Measurements from ENCODE around the gene NEUROG3. TPM values are rescaled to one million over a fixed set of nuclear protein-coding genes. Genes with fewer than 3 reads are reported as not detected.
"Not testable (repeated sequence)": the region's sequence is repeated elsewhere in the genome, so short reads cannot be mapped to it uniquely, and the experiment has no call there.

NEUROG3 gene
- polyA plus RNA-seq, 1 experiment = not detected

- no peaks in the 10 kb centered on the region for H3K36me3 ChIP-seq (ENCODE audit: control insufficient read depth, insufficient read depth, low read length)
- H3K27me3 ChIP-seq (ENCODE audit: control insufficient read depth, insufficient read depth, low read length) = 0 out of 2 replicates have a peak, but pooled peaks cover 1% of the 10 kb centered on the region
- DNase-seq (ENCODE audit: low read depth) = no peak
- ChIA-PET CTCF (interaction anchor here (1.2 kb wide), 1 partner anchor 23 kb away, joined by 5 read pairs; no protein-coding TSS in a partner anchor), POLR2A (no interaction called here)
- no peak for TF ChIP-seq CTCF (IDR thresholded peaks at IDR 0.05; ENCODE audit: insufficient read depth, low read depth, low read length)
- no peak overlapping the region for H3K4me3 ChIP-seq (ENCODE audit: low read depth, low read length)
Observed at GRCh38 chr10:69538461-69538860, 34.8 kb downstream of the NEUROG3 start.

GRCh38 chr10:69537449-69537848, 35.8 kb downstream of the NEUROG3 start:
- POLR2A ChIA-PET = no interaction called here
- no peak for DNase-seq (ENCODE audit: low read depth)
- Histone ChIP-seq H3K27me3 (ENCODE audit: control insufficient read depth, insufficient read depth, low read length) (0 out of 2 replicates have a peak, but pooled peaks cover 1% of the 10 kb centered on the region), H3K4me3 (ENCODE audit: low read depth, low read length) (no peak overlapping the region), H3K36me3 (ENCODE audit: control insufficient read depth, insufficient read depth, low read length) (no peaks in the 10 kb centered on the region)
- TF ChIP-seq CTCF (IDR thresholded peaks at IDR 0.05; ENCODE audit: insufficient read depth, low read depth, low read length) = no peak
- CTCF ChIA-PET = no interaction called here

GRCh38 chr10:69536521-69536920, 36.7 kb downstream of the NEUROG3 start:
- CTCF ChIA-PET; H3K4me3 ChIP-seq (ENCODE audit: low read depth, low read length); DNase-seq (ENCODE audit: low read depth); H3K36me3 ChIP-seq (ENCODE audit: control insufficient read depth, insufficient read depth, low read length); POLR2A ChIA-PET; H3K27me3 ChIP-seq (ENCODE audit: control insufficient read depth, insufficient read depth, low read length): not testable (repeated sequence)

- no peak for DNase-seq (ENCODE audit: low read depth)
- H3K27me3 ChIP-seq (ENCODE audit: control insufficient read depth, insufficient read depth, low read length) = 0 out of 2 replicates have a peak, but pooled peaks cover 1% of the 10 kb centered on the region
- no peak for TF ChIP-seq CTCF (IDR thresholded peaks at IDR 0.05; ENCODE audit: insufficient read depth, low read depth, low read length)
- CTCF ChIA-PET = interaction anchor here (1.3 kb wide), 1 partner anchor 18 kb away, joined by 4 read pairs; no protein-coding TSS in a partner anchor
- H3K4me3 ChIP-seq (ENCODE audit: low read depth, low read length) = no peak overlapping the region
- POLR2A ChIA-PET = no interaction called here
- H3K36me3 ChIP-seq (ENCODE audit: control insufficient read depth, insufficient read depth, low read length) = no peaks in the 10 kb centered on the region
Observed at GRCh38 chr10:69533658-69534057, 39.6 kb downstream of the NEUROG3 start.

GRCh38 chr10:69527961-69528360, 45.3 kb downstream of the NEUROG3 start:
- POLR2A ChIA-PET = no interaction called here

More at GRCh38 chr10:69527961-69528360, 45.3 kb downstream of the NEUROG3 start:
- no peak for DNase-seq (ENCODE audit: low read depth)
- CTCF ChIA-PET = interaction anchor here (0.9 to 1.5 kb wide), 4 partner anchors 13 to 109 kb away, joined by 3 to 10 read pairs (median 4); no protein-coding TSS in a partner anchor
- Histone ChIP-seq H3K4me3 (ENCODE audit: low read depth, low read length) (no peak overlapping the region), H3K36me3 (ENCODE audit: control insufficient read depth, insufficient read depth, low read length) (no peaks in the 10 kb centered on the region), H3K27me3 (ENCODE audit: control insufficient read depth, insufficient read depth, low read length) (peaks cover 5% of the 10 kb centered on the region; the same call in 1 of the 2 replicates)
- TF ChIP-seq CTCF (IDR thresholded peaks at IDR 0.05; ENCODE audit: insufficient read depth, low read depth, low read length) = no peak

Other genes starting within 250 kb of the NEUROG3 start
- gene TACR2, start 156.5 kb downstream of the NEUROG3 start, polyA plus RNA-seq (2011; rRNA removed) = 0.09 TPM in 2 replicates
- gene TSPAN15, start 122.0 kb downstream of the NEUROG3 start, polyA plus RNA-seq (2011; rRNA removed) = 0.94 and 1.2 TPM in 2 replicates
- gene FAM241B, start 56.8 kb upstream of the NEUROG3 start, polyA plus RNA-seq (2011; rRNA removed) = 2.9 and 3.4 TPM in 2 replicates
- gene COL13A1, start 228.5 kb upstream of the NEUROG3 start, polyA plus RNA-seq (2011; rRNA removed) = 9.8 and 11.9 TPM in 2 replicates